ENCODE results near the gene RFFL. TPM values are rescaled to one million over a fixed set of nuclear protein-coding genes. Genes with fewer than 3 reads are reported as not detected.

Gene RFFL
- total and polyA plus RNA-seq, 2 of the 4 experiments (the other 2 are of a cell fraction) = 11.6 to 19.2 TPM

- H3K79me1 ChIP-seq (ENCODE audit: low read depth in 1 of 2, low read length in 2 of 2) = peaks cover 15 to 55% of the 10 kb centered on the region in 2 experiments
- H3K9ac ChIP-seq (ENCODE audit: low read depth, low read length) = no peak overlapping the region
- no peak overlapping the region for H3K23ac ChIP-seq (ENCODE audit: low read depth, low read length)
- no peak overlapping the region for H4K91ac ChIP-seq (ENCODE audit: insufficient read depth, low read depth, low read length)
- H2BK120ac ChIP-seq (ENCODE audit: low read depth, low read length) = no peak overlapping the region
- H3K14ac ChIP-seq (replicated peaks; ENCODE audit: low read depth, low read length) = no peak overlapping the region
- no peaks in the 10 kb centered on the region for H3K27me3 ChIP-seq (ENCODE audit: control insufficient read depth, insufficient read depth, low read length)
- no peaks in the 10 kb centered on the region; the same call in 1 of the 2 replicates for H4K20me1 ChIP-seq (ENCODE audit: insufficient read depth, low read length)
- no peak overlapping the region for H3K18ac ChIP-seq (ENCODE audit: low read depth, low read length)
- no peak overlapping the region for H3K4ac ChIP-seq (ENCODE audit: low read depth, low read length)
- in situ Hi-C loops (cut with MboI; ENCODE audit: low sequenced_read_pairs) (no loop called here), intact Hi-C loops (cut with micrococcal nuclease) (no loop called here), dilution Hi-C loops (cut with HindIII; ENCODE audit: low sequenced_read_pairs, unreplicated experiment) (no loop called here)
- no peak overlapping the region for H2AFZ ChIP-seq (replicated peaks; ENCODE audit: low read length, poor library complexity)
- DNase-seq (no peak), ATAC-seq (ENCODE audit: low read depth) (no peak)
- no peak overlapping the region for H3K56ac ChIP-seq (ENCODE audit: extremely low read depth, insufficient read depth, low read length)
- no peak overlapping the region for H4K8ac ChIP-seq (ENCODE audit: low read depth in 2 of 2, low read length in 2 of 2)
- H4K5ac ChIP-seq (ENCODE audit: low read depth, low read length) = no peak overlapping the region
- H3K4me2 ChIP-seq (ENCODE audit: low read depth, low read length) = no peak overlapping the region
- ChIA-PET POLR2A (ENCODE audit: unreplicated experiment) (no interaction called here), CTCF (no interaction called here)
- peaks cover 27% of the 10 kb centered on the region for H3K36me3 ChIP-seq (ENCODE audit: control insufficient read depth, insufficient read depth, low read length)
- no peaks in the 10 kb centered on the region for H3K9me3 ChIP-seq (ENCODE audit: control insufficient read depth, insufficient read depth, low read length)
- H3K27ac ChIP-seq (ENCODE audit: insufficient read depth, low read length) = no peak overlapping the region
- 0 out of 2 replicates have a peak, but pooled peaks cover 2% of the 10 kb centered on the region for H3K4me1 ChIP-seq (ENCODE audit: control insufficient read depth, insufficient read depth, low read length)
- no peak overlapping the region for H3K4me3 ChIP-seq (ENCODE audit: insufficient read depth, low read depth, low read length)
- TF ChIP-seq RCOR1 (IDR thresholded peaks at IDR 0.05; ENCODE audit: insufficient replicate concordance, low read length) (no peak), BHLHE40 (IDR thresholded peaks at IDR 0.05; ENCODE audit: low read depth, low read length) (no peak), RFX5 (IDR thresholded peaks at IDR 0.05; ENCODE audit: low read depth, low read length) (no peak), SMC3 (IDR thresholded peaks at IDR 0.05; ENCODE audit: low read depth, low read length) (no peak), MXI1 (IDR thresholded peaks at IDR 0.05; ENCODE audit: borderline replicate concordance, low read depth, low read length) (no peak)
- TF ChIP-seq, protein P1, sequence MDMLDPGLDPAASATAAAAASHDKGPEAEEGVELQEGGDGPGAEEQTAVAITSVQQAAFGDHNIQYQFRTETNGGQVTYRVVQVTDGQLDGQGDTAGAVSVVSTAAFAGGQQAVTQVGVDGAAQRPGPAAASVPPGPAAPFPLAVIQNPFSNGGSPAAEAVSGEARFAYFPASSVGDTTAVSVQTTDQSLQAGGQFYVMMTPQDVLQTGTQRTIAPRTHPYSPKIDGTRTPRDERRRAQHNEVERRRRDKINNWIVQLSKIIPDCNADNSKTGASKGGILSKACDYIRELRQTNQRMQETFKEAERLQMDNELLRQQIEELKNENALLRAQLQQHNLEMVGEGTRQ (IDR thresholded peaks at IDR 0.05; ENCODE audit: low read depth, low read length) = no peak
- no peak overlapping the region for H2BK15ac ChIP-seq (ENCODE audit: low read depth, low read length)
- BruUV-seq (replicated peaks) = no TSS peak
- no peak overlapping the region for H2AK5ac ChIP-seq (ENCODE audit: low read depth, low read length)
- H2AK9ac ChIP-seq (replicated peaks; ENCODE audit: low read depth, low read length, poor library complexity) = no peak overlapping the region
- 100% methylated on average over 1 of the region's 2 CpGs; no CpG with 5 or more reads in 1 of the 2 experiments for WGBS, 2 experiments (ENCODE audit: extremely low coverage in 2 of 2, insufficient read length in 1 of 2)
- no peak overlapping the region for H2BK20ac ChIP-seq (ENCODE audit: low read depth, low read length)
- peaks cover 14% of the 10 kb centered on the region for H3K9me1 ChIP-seq (ENCODE audit: insufficient read depth, low read length)
- no peak overlapping the region for H2BK5ac ChIP-seq (ENCODE audit: low read depth, low read length, poor library complexity, severe bottlenecking)
Observed at GRCh38 chr17:35018814-35019213, 44.7 kb downstream of the RFFL start.
